Activated naive CD8-positive, alpha-beta T cell treated with anti-CD3 and anti-CD28 coated beads, Interleukin-2, amount 50 U/mL, for 24 hours (primary cell): ENCODE measurements around the gene HMGN3.

Experiments
- ATAC-seq: fragments of 150-1000 bp; cut with Tn5 transposase; one replicate; pipeline ENCODE4 v1.10.0; 2021
- DNase-seq: peaks from one replicate; pipeline ENCODE4 v3.0.0; 2021
- H3K27ac Mint-ChIP-seq: one replicate; pipeline ENCODE4 v1.8.0; 2021; ENCODE audit warnings: mild to moderate bottlenecking, mixed read lengths
- H3K27me3 Mint-ChIP-seq: one replicate; pipeline ENCODE4 v1.8.0; 2021; ENCODE audit warnings: mixed read lengths
- H3K36me3 Mint-ChIP-seq: one replicate; pipeline ENCODE4 v1.8.0; 2021; ENCODE audit warnings: low read depth, mixed read lengths
- H3K4me1 Mint-ChIP-seq: one replicate; pipeline ENCODE4 v1.8.0; 2021; ENCODE audit warnings: mixed read lengths
- H3K4me3 Mint-ChIP-seq: one replicate; pipeline ENCODE4 v1.8.0; 2021; ENCODE audit warnings: mild to moderate bottlenecking, moderate library complexity, mixed read lengths
- H3K9me3 Mint-ChIP-seq: one replicate; pipeline ENCODE4 v1.8.0; 2021; ENCODE audit warnings: mixed read lengths

Gene HMGN3

DNA sequence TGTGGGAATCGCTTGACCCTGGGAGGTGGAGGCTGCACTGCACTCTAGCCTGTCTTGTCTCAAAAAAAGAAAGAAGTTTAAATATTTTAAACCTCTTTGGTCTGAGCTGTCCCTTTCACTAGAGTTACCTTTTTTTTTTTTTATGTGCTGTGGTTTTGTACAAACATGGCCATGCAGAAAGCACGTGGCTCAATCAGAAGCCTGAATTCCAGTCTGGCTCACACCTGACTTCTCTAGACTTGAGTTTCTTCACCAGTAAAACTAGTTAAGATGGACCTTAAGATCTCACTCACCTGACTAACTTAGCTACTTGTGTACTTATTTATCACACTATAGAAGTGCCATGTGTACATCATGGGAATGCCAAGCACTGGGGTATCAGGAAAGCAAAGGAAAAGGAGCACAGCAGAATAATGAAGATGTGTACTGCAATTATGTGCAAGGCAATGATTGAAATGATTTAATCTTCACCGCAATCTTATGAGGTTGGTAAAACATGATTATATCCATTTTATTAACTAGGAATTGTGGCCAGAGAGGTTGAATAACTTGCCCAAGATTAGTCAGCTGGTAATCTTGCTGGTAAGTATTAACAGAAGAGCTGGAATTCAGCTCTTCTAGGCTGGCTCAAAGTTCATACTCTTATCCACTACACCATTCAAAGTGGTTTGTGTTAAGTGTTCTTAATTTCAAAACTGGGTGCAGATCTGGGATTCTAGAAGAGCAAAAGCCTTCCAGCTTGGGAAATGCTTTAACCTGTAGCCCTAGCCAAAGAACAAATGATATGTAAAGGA, 10.7 kb downstream of the HMGN3 start:
- Mint-ChIP-seq H3K4me3 (no peak overlapping the region), H3K36me3 (peaks cover 18% of the 10 kb centered on the region), H3K9me3 (peaks cover 4% of the 10 kb centered on the region), H3K27ac (no peak overlapping the region), H3K27me3 (no peaks in the 10 kb centered on the region), H3K4me1 (no peaks in the 10 kb centered on the region)
- DNase-seq: no peak
- ATAC-seq: no peak

DNA sequence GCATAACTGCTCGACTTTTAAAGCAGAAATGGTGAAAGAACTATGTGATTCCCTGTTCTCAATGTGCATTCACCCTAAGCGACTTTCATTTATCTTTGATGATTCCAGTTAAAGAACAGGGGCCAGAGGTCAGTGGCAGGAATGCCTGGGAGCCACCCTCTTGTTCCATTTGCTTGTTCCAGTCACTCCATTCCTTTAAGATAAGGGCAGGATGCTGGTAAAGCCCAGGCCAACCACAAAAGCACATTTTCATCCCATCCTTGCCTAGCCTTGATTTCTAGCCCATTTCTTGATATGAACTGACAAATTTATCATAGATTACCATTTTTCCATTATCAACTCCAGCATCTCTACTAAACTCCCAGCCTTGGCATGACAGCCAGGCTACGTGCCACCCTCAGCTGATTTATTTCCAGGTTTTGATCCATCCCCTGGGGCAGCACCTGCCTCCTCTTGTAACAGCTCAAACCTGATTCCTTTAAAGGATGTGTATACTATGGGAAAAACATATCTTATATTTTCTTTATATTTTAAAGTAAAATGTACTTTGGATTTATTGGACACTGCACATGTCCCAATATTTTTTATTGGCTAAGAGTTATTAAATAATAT, 19.2 kb downstream of the HMGN3 start:
- H3K27ac Mint-ChIP-seq: no peak overlapping the region
- H3K4me1 Mint-ChIP-seq: no peaks in the 10 kb centered on the region

DNA sequence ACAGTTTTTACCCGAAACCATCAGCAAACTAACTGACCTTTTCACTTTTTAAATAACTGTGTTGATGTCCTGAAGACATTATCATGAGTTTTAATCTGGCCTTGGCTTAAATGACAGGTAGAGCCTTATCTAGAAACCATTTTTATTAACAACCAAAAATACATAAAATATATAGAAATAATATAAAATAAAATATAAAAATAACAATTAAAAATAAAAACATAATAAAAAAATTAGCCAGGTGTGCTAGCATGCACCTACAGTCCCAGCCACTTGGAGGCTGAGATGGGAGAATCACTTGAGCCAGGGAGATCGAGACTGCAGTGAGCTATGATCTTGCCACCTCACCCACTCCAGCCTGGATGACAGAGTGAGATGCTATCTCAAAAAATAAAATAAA, 21.6 kb downstream of the HMGN3 start:
- no peaks in the 10 kb centered on the region for H3K27me3 Mint-ChIP-seq
- no peaks in the 10 kb centered on the region for H3K9me3 Mint-ChIP-seq
- no peaks in the 10 kb centered on the region for H3K4me1 Mint-ChIP-seq
- H3K36me3 Mint-ChIP-seq: peaks cover 7% of the 10 kb centered on the region
- no peak overlapping the region for H3K4me3 Mint-ChIP-seq
- no peak overlapping the region for H3K27ac Mint-ChIP-seq
- ATAC-seq (no peak), DNase-seq (no peak)

More for the DNA sequence above, 19.2 kb downstream of the HMGN3 start:
- Mint-ChIP-seq H3K9me3 (peaks cover 4% of the 10 kb centered on the region), H3K36me3 (peaks cover 14% of the 10 kb centered on the region), H3K4me3 (no peak overlapping the region), H3K27me3 (no peaks in the 10 kb centered on the region)
- DNase-seq (no peak), ATAC-seq (no peak)

DNA sequence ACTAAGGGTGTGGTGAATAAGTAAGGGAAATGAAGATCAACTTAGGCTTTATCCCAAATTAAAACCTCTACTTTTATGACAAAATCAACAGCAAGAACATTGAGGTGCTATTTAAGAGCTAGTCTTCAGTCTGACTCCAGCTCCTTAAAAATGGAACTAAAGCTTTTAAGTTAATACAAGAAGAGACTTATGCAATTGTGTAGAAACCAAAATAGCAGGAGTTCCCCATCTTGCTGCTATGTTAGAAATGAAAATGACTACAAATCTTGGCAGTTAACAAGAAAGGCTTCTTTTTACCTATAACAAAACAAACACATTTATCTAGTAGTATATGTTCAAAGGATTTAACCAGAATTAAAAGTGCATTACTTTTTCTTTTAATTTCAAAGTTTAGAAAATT, 25.7 kb downstream of the HMGN3 start:
- Mint-ChIP-seq H3K4me3 (no peak overlapping the region), H3K27me3 (no peaks in the 10 kb centered on the region), H3K4me1 (no peaks in the 10 kb centered on the region), H3K27ac (no peak overlapping the region), H3K9me3 (no peaks in the 10 kb centered on the region), H3K36me3 (peaks cover 27% of the 10 kb centered on the region)
- DNase-seq (no peak), ATAC-seq (no peak)

DNA sequence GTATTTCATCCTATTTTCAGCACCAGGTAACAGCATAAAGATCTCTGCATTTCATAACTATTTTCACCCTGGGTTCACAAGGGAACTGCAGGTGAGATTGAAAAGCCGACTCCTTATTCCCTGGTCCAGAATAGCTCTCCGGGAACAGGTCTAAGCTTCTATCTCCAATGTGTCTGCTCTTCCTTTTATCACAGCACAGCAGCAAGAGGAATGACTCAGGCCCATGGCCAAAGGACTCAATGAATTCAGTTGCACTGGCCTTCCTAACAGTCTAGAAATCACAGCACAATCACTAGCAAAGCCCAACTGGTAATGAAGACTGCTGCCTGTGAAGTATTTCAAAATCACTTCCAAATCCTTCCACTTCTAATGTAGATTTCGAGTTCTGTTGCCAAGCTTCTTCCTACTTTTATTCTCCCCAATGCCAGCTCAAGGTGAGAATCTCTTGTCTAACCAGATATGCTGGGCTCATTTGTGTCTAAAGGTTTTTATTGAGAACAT, 30.7 kb downstream of the HMGN3 start:
- no peaks in the 10 kb centered on the region for H3K4me1 Mint-ChIP-seq
- no peaks in the 10 kb centered on the region for H3K27me3 Mint-ChIP-seq
- H3K36me3 Mint-ChIP-seq: peaks cover 24% of the 10 kb centered on the region
- ATAC-seq (no peak), DNase-seq (no peak)
- H3K9me3 Mint-ChIP-seq: no peaks in the 10 kb centered on the region
- H3K4me3 Mint-ChIP-seq: no peak overlapping the region
- no peak overlapping the region for H3K27ac Mint-ChIP-seq

DNA sequence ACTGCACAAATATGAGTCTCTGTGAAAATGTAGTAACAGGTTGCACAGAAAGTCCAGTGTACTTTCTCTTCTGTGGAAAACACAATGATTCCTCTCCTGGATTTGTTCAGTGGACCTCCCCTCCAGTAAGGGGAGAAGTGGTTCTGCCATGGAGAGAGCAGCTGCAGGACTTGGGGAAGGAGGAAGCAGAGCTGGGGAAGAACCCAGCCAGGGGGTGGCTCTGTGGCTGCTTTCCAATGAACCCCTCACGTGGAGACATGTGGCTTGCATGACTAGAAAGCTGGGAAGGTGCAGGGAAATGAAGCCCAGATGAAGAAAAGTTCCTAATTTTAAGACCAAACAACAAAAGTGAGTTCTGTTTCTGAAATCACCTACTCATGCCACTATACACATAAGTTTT, 31.9 kb downstream of the HMGN3 start:
- DNase-seq: no peak
- no peak overlapping the region for H3K4me3 Mint-ChIP-seq
- no peak overlapping the region for H3K27ac Mint-ChIP-seq

DNA sequence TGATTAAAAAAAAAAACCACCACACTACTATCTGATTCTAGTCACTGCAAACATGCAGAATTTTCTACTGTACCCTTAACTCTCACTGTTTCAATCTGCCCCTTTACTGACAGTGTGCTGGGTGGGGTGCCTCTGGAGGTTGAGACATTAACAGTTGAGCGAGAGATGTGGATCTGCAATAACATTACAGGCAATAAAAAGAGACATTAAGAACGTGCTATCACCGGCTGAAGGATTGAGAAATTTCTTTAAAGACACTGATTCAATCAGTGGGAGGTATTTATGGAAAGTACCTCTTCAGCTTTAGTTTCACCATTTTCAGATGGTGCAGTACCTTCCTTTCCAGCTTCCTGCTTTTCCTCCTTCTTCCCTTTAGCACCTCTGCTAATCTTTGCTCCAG, 32.5 kb downstream of the HMGN3 start:
- Mint-ChIP-seq H3K9me3 (no peaks in the 10 kb centered on the region), H3K27me3 (no peaks in the 10 kb centered on the region), H3K4me3 (no peak overlapping the region), H3K27ac (no peak overlapping the region), H3K36me3 (peaks cover 16% of the 10 kb centered on the region), H3K4me1 (no peaks in the 10 kb centered on the region)
- ATAC-seq (no peak), DNase-seq (no peak)

More for the DNA sequence above, 31.9 kb downstream of the HMGN3 start:
- Mint-ChIP-seq H3K36me3 (peaks cover 21% of the 10 kb centered on the region), H3K9me3 (no peaks in the 10 kb centered on the region), H3K27me3 (no peaks in the 10 kb centered on the region), H3K4me1 (no peaks in the 10 kb centered on the region)
- ATAC-seq: no peak

DNA sequence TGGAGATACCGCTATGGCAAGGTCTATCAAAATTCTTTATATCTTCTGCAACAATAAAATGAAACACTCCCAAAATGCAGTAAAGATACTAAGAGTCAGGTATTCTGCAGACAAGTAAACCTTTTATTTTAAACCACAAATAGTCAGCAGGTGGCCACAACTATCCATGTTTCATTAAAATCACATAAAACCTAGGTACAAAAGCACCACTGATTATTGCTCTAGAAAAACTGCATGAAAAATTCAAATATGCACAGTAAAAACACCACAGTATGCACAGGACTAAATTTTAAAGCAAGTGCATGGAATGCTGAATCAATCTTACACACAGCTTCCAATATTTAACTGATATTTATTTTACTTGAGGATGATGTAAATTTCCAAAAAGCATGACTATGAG, 33.3 kb downstream of the HMGN3 start:
- H3K9me3 Mint-ChIP-seq: peaks cover under 1% of the 10 kb centered on the region
- H3K27me3 Mint-ChIP-seq: no peaks in the 10 kb centered on the region
- H3K4me1 Mint-ChIP-seq: no peaks in the 10 kb centered on the region
- H3K36me3 Mint-ChIP-seq: peaks cover 14% of the 10 kb centered on the region
- no peak overlapping the region for H3K4me3 Mint-ChIP-seq
- no peak for DNase-seq
- H3K27ac Mint-ChIP-seq: no peak overlapping the region
- ATAC-seq: no peak

DNA sequence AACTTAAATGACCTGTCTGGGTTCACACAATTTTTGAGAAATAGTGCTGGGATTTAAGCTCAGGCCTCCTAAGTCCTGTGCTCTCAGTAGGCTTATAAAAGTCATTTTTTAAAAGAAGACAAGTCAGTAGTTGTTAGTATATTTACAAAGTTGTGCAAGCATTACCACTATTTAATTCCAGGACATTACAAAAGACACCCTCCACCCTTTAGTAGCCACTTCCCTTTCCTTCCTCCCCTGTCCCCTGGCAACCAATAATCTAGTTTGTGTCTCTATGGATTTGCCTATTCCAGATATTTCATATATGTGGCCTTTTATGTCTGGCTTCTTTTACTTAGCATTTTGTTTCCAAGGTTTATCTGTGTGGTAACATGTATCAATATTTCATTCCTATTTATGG, 37.6 kb downstream of the HMGN3 start:
- Mint-ChIP-seq H3K27me3 (no peaks in the 10 kb centered on the region), H3K9me3 (peaks cover 12% of the 10 kb centered on the region), H3K36me3 (peaks cover 17% of the 10 kb centered on the region), H3K27ac (no peak overlapping the region), H3K4me1 (no peaks in the 10 kb centered on the region), H3K4me3 (no peak overlapping the region)
- no peak for DNase-seq
- ATAC-seq: no peak

DNA sequence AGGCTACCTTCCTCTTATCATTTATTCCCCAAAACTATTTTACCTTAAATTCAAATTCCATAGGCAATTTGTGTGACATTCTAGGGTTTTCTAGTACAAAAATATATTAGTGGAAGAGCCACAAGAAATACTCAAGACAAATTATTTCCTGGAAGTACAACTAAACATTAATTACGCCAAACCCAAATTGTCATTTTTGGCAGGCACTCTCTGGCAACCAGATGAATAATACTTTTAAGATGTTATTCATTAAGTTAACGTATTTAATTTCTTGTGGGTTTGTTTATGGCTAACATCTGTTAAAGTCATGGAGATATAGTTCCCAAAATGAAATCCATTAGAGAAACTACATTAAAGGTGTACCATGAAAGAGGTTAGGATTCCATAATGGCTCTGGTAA, 40.5 kb downstream of the HMGN3 start:
- ATAC-seq: no peak

DNA sequence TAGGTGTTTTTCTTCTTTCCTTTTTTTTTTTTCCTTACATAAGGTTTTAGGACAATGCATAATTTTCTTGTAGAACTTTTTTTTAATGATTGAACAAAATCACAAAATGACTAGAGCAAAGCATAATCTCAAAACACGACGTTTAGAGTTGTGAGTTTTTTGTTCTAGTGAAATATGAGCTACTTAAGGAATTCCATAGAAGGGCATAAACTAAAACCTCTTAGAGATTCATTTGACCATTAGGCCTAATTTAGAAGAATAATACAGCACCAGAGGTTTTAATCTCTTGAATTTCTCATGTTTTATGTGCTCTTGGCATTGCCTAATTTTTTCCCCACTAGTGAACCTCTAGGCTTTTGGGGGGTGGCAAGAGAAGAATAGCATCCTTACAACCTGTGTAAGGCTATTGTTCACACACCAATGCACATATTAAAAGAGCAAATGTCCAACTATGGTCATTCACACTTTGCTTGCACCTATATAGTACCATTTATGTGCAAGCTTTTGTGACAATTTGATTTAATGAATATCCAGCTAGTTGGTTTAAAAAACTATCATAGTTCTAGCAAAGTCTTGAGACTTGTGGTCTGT, 44.6 kb downstream of the HMGN3 start:
- Mint-ChIP-seq H3K9me3 (peaks cover 17% of the 10 kb centered on the region), H3K36me3 (peaks cover 9% of the 10 kb centered on the region), H3K4me1 (no peaks in the 10 kb centered on the region), H3K27ac (no peak overlapping the region), H3K4me3 (no peak overlapping the region), H3K27me3 (peaks cover 2% of the 10 kb centered on the region)
- no peak for DNase-seq
- ATAC-seq: no peak

More for the DNA sequence above, 40.5 kb downstream of the HMGN3 start:
- Mint-ChIP-seq H3K4me1 (no peaks in the 10 kb centered on the region), H3K27me3 (peaks cover 2% of the 10 kb centered on the region), H3K4me3 (no peak overlapping the region), H3K27ac (no peak overlapping the region), H3K36me3 (peaks cover 15% of the 10 kb centered on the region), H3K9me3 (peaks cover 21% of the 10 kb centered on the region)
- DNase-seq: no peak

DNA sequence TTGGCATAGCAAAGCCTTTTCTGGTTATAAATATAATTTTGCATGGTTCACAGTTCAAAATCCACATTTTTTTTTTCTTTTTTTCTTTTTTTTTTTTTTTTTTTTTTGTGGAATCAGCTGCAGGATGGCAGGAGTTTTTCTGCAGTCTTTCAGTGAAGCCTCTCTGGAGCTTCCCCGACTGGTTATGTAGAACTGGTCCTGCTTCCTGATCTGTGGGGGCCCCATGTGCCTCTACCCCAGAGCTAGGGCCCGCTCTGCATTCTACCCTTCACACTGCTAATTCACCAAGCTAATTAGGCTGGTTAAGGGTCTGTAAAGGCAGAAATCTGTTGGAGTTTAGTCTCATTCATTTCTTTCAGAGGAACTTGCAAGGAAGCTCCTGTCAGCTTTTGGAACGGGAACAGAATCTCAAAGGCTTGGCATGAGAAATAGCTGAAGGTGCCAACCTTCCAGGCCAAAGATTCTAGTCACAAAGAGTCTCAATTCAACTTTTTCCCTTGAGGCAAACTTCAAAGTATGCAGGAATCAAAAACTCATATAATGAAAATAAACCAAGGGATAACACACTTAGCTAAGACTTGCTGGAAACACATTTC, 45.5 kb downstream of the HMGN3 start:
- Mint-ChIP-seq H3K27ac (no peak overlapping the region), H3K27me3 (peaks cover 2% of the 10 kb centered on the region), H3K4me1 (no peaks in the 10 kb centered on the region), H3K36me3 (peaks cover 5% of the 10 kb centered on the region), H3K4me3 (no peak overlapping the region), H3K9me3 (peaks cover 17% of the 10 kb centered on the region)
- no peak for ATAC-seq
- DNase-seq: no peak

DNA sequence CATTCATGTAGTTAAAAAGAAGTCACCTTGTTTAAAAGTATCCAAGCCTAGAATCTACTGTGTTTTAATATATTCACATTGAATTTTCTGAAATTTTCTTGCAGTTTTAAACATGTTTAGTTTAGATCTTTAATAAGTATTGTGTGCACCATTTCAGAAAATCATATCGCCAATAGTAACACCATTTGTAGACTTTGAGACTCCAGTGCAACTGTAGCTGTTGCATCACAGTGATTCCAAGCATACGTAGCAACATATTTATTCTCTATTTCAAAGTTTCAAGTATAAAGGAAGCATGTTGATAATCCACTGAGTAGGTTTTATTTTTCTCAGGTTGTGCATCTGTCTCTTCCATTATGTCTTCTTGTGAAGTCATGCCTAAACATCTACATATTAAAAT, 46.4 kb downstream of the HMGN3 start:
- ATAC-seq (no peak), DNase-seq (no peak)
- peaks cover 3% of the 10 kb centered on the region for H3K36me3 Mint-ChIP-seq
- peaks cover 2% of the 10 kb centered on the region for H3K27me3 Mint-ChIP-seq
- no peak overlapping the region for H3K27ac Mint-ChIP-seq
- H3K4me3 Mint-ChIP-seq: no peak overlapping the region
- H3K9me3 Mint-ChIP-seq: peaks cover 14% of the 10 kb centered on the region
- no peaks in the 10 kb centered on the region for H3K4me1 Mint-ChIP-seq

DNA sequence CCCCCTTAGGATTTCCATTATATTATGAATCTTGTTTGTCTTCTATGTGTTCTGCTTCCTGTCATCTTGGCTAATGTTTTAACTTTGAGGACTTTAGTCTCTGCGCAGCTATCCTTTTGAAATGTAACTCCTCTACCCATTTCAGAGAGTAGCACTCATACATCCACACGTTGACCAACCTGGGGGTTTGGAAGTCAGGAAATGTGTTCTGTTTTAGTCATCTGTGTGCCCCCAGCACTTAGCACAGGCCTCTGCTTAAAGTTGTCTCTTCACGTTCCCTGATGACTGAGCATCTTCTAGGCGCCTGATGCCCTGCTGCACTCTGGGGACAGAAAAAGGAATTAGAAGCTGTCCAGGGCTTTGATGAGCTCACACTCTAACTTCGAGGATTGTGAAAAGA, 47.9 kb downstream of the HMGN3 start:
- Mint-ChIP-seq H3K27me3 (peaks cover 2% of the 10 kb centered on the region), H3K9me3 (peaks cover 9% of the 10 kb centered on the region), H3K27ac (no peak overlapping the region), H3K36me3 (no peaks in the 10 kb centered on the region), H3K4me3 (no peak overlapping the region), H3K4me1 (no peaks in the 10 kb centered on the region)
- ATAC-seq (no peak), DNase-seq (no peak)

DNA sequence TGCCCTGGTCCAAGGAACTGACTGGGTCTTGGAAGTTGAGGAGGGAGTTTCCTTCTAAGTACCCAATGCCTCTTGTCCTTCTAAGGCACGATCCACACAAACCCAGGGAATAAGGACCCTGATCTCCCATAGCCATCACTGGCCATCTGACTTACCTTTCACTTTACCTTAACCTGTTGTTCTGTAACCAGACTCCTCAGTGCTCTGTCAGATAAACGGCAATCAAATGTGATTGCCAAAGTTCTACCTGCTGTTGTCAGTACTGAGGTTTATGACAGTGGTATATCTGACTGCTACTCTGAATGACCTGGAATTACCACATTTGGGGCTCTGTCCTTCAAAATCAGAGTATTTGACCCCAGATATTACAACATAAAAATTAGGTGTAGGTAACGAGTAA, 49.8 kb downstream of the HMGN3 start:
- no peaks in the 10 kb centered on the region for H3K9me3 Mint-ChIP-seq
- H3K27me3 Mint-ChIP-seq: peaks cover 2% of the 10 kb centered on the region
- H3K36me3 Mint-ChIP-seq: no peaks in the 10 kb centered on the region
- no peak overlapping the region for H3K27ac Mint-ChIP-seq
- H3K4me1 Mint-ChIP-seq: no peaks in the 10 kb centered on the region
- DNase-seq: no peak
- no peak overlapping the region for H3K4me3 Mint-ChIP-seq
- no peak for ATAC-seq
